Mucosa of descending colon (tissue), 3 donors: ENCODE measurements around the gene USF1. TPM values are rescaled to one million over a fixed set of nuclear protein-coding genes. Genes with fewer than 3 reads are reported as not detected.
"Not testable (repeated sequence)": the region's sequence is repeated elsewhere in the genome, so short reads cannot be mapped to it uniquely, and the experiment has no call there.

ENCODE experiments used
- ATAC-seq: fragments of 200-7000 bp; cut with Tn5 transposase; one replicate; pipeline ENCODE4 v1.9.1; 2020; ENCODE audit warnings: mild to moderate bottlenecking, moderate library complexity
- DNase-seq, 3 donors: peaks; one replicate each; pipeline ENCODE4 v3.0.0-alpha.2; 2020
- H3K36me3 ChIP-seq: fragments of 200-600 bp; one replicate; pipeline ENCODE4 v1.8.0; 2021; ENCODE audit warnings: low read depth, mild to moderate bottlenecking
- H3K4me1 ChIP-seq: fragments of 200-600 bp; one replicate; pipeline ENCODE4 v1.8.0; 2021; ENCODE audit warnings: low read depth, mild to moderate bottlenecking
- H3K4me3 ChIP-seq: fragments of 200-600 bp; one replicate; pipeline ENCODE4 v1.8.0; 2021; ENCODE audit warnings: mild to moderate bottlenecking
- H3K9me3 ChIP-seq: fragments of 200-600 bp; one replicate; pipeline ENCODE4 v1.8.0; 2021; ENCODE audit warnings: mild to moderate bottlenecking
- intact Hi-C, 2 donors: fragments of 100-400 bp; cut with DNase I in 1 of 2; cut with micrococcal nuclease in 1 of 2; formaldehyde crosslinking; loops; one replicate each; pipeline versions ENCODE4 v1.11.0 to v1.11.1; 2022; cut with DNase I, micrococcal nuclease
- total RNA-seq, 3 donors: library from RNA; stranded (reverse); fragmentation: NEBNext Ultra II Directional in 2 of 3; extraction: Animal tissue kit (Norgen Biotek cat#: 25700) in 2 of 3; gene quantifications; one replicate each; pipeline versions ENCODE4 v1.2.1 to v1.2.4, GENCODE V29; 2021 to 2023
- TF ChIP-seq, protein P1 (sequence below): fragments of 200-600 bp; IDR thresholded peaks from one replicate; pipeline ENCODE4 v1.8.0; 2022; ENCODE audit warnings: antibody characterized with exemption, mild to moderate bottlenecking
- donor health status: DM: no; HTN: no; CAD: no; lungs with moderate emphysema.
- donor health status: DM: no; HTN: no; CAD: no.
- donor health status: DM: no; HTN: yes; CAD: no.

The USF1 gene
- total RNA-seq, 3 donors from 2014 or later = 66.8 to 80.5 (median 71.7) TPM

DNA sequence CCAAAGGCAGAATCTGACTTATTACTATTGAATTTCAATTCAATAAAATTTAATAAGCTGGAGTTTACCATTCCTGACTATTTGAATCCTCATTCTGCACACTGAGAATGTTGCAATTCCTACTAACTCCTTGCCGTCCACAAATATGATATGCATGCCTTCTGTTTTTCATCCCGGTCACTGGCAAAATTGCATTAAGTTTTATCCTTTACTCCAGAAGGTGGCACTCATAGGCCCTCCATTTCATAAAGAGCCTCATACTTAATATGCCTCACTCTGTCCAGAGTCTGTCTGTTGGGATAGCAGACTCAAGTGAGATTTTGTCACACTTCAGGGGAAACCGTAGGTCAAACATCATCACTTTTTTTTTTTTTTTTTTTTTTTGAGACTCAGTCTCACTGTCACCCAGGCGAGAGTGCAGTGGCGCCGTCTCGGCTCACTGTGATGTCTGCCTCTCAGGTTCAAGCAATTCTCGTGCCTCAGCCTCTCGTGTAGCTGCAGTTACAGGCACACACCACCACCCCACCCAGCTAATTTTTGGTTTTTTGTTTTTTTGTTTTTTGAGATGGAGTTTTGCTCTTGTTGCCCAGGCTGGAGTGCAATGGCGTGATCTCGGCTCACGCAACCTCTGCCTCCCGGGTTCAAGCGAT is 52.1 kb downstream of the USF1 start:
- H3K9me3 ChIP-seq = no peaks in the 10 kb centered on the region
- ATAC-seq (no peak), DNase-seq (no peak)
- intact Hi-C loops = loop anchor here in 1 of 2 donors (10.0 kb wide), 1 partner anchor 101 kb away; the partner anchor contains the start of gene KLHDC9
- TF ChIP-seq, protein P1, sequence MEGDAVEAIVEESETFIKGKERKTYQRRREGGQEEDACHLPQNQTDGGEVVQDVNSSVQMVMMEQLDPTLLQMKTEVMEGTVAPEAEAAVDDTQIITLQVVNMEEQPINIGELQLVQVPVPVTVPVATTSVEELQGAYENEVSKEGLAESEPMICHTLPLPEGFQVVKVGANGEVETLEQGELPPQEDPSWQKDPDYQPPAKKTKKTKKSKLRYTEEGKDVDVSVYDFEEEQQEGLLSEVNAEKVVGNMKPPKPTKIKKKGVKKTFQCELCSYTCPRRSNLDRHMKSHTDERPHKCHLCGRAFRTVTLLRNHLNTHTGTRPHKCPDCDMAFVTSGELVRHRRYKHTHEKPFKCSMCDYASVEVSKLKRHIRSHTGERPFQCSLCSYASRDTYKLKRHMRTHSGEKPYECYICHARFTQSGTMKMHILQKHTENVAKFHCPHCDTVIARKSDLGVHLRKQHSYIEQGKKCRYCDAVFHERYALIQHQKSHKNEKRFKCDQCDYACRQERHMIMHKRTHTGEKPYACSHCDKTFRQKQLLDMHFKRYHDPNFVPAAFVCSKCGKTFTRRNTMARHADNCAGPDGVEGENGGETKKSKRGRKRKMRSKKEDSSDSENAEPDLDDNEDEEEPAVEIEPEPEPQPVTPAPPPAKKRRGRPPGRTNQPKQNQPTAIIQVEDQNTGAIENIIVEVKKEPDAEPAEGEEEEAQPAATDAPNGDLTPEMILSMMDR = no peak
- no peaks in the 10 kb centered on the region for H3K36me3 ChIP-seq
- no peak overlapping the region for H3K4me3 ChIP-seq
- peaks cover 3% of the 10 kb centered on the region for H3K4me1 ChIP-seq

DNA sequence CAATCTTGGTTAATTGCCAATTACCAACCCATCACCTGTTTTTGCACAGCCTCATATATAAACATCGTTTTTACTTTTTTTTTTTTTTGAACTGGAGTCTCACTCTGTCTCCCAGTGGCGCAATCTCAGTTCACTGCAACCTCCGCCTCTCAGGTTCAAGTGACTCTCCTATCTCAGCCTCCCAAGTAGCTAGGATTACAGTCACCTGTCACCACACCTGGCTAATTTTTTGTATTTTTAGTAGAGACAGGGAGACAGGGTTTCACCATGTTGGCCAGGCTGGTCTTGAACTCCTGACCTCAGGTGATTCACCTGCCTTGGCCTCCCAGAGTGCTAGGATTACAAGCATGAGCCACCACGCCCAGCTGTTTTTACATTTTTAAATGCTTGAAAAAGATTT is 53.7 kb downstream of the USF1 start:
- ATAC-seq, DNase-seq, H3K36me3 ChIP-seq, H3K4me3 ChIP-seq, H3K9me3 ChIP-seq, H3K4me1 ChIP-seq: not testable (repeated sequence)
- intact Hi-C loops = loop anchor here in 1 of 2 donors (10.0 kb wide), 1 partner anchor 103 kb away; the partner anchor contains the start of gene KLHDC9

Other genes starting within 250 kb of the USF1 start
- gene LY9, start 249.8 kb downstream of the USF1 start, total RNA-seq = 1 to 10 TPM; 1.3 to 2.5 (median 2.3) TPM
- gene CD244, start 183.1 kb downstream of the USF1 start, total RNA-seq = 1 to 10 TPM in 2 of 3 donors, under 1 TPM in 1; 0.96 to 1.4 (median 1.2) TPM
- gene ITLN1, start 160.8 kb downstream of the USF1 start, total RNA-seq = 100 to 1,000 TPM; 103 to 254 (median 221) TPM
- not detected for gene ITLN2, start 91.2 kb downstream of the USF1 start, total RNA-seq
- 100 to 1,000 TPM in 2 of 3 donors, 10 to 100 TPM in 1; 84.0 to 222 (median 157) TPM for gene F11R, start 24.8 kb downstream of the USF1 start, total RNA-seq
- gene TSTD1, start 7.0 kb downstream of the USF1 start, total RNA-seq = 100 to 1,000 TPM in 1 of 3 donors, 10 to 100 TPM in 2; 48.9 to 105 (median 80.1) TPM
- gene ARHGAP30, start 23.9 kb upstream of the USF1 start, total RNA-seq = 1 to 10 TPM; 3.8 to 9.0 (median 8.1) TPM
- 1 to 10 TPM; 1.6 to 5.4 (median 4.6) TPM for gene NECTIN4, start 43.6 kb upstream of the USF1 start, total RNA-seq
- gene KLHDC9, start 52.4 kb upstream of the USF1 start, total RNA-seq = 10 to 100 TPM in 1 of 3 donors, 1 to 10 TPM in 2; 9.5 to 10.7 (median 9.7) TPM
- gene PFDN2, start 72.1 kb upstream of the USF1 start, total RNA-seq = 10 to 100 TPM; 20.7 to 40.2 (median 29.4) TPM
- 10 to 100 TPM; 56.7 to 79.7 (median 62.8) TPM for gene NIT1, start 72.1 kb upstream of the USF1 start, total RNA-seq
- gene DEDD, start 86.7 kb upstream of the USF1 start, total RNA-seq = 10 to 100 TPM; 33.3 to 43.0 (median 37.2) TPM
- gene UFC1, start 108.0 kb upstream of the USF1 start, total RNA-seq = 100 to 1,000 TPM in 1 of 3 donors, 10 to 100 TPM in 2; 88.6 to 114 (median 90.6) TPM
- gene USP21, start 113.5 kb upstream of the USF1 start, total RNA-seq = 10 to 100 TPM; 20.1 to 35.4 (median 29.5) TPM
- 10 to 100 TPM; 15.0 to 21.9 (median 16.3) TPM for gene PPOX, start 120.4 kb upstream of the USF1 start, total RNA-seq
- 10 to 100 TPM; 25.1 to 35.9 (median 33.3) TPM for gene B4GALT3, start 131.5 kb upstream of the USF1 start, total RNA-seq
- gene ADAMTS4, start 153.1 kb upstream of the USF1 start, total RNA-seq = 1 to 10 TPM in 2 of 3 donors, under 1 TPM in 1; 0.96 to 7.2 (median 3.8) TPM
- gene NDUFS2, start 156.4 kb upstream of the USF1 start, total RNA-seq = 100 to 1,000 TPM; 119 to 159 (median 154) TPM
- gene FCER1G, start 169.3 kb upstream of the USF1 start, total RNA-seq = 10 to 100 TPM in 2 of 3 donors, 1 to 10 TPM in 1; 5.8 to 43.9 (median 27.1) TPM
- gene APOA2, start 177.7 kb upstream of the USF1 start, total RNA-seq = not detected
- 10 to 100 TPM; 17.2 to 24.5 (median 23.5) TPM for gene TOMM40L, start 180.1 kb upstream of the USF1 start, total RNA-seq
- not detected for gene NR1I3, start 192.2 kb upstream of the USF1 start, total RNA-seq
- 10 to 100 TPM in 1 of 3 donors, 1 to 10 TPM in 1, under 1 TPM in 1; 0.41 to 12.2 (median 1.6) TPM for gene PCP4L1, start 212.8 kb upstream of the USF1 start, total RNA-seq